GM19240 (cell line): ENCODE data around the gene VAMP8.
"Not testable (repeated sequence)": the region's sequence is repeated elsewhere in the genome, so short reads cannot be mapped to it uniquely, and the experiment has no call there.

Experiments used
- DNase-seq: peaks from one replicate; pipeline ENCODE4 v3.0.0; 2011; ENCODE audit warnings: low spot score; ENCODE audit not compliant: insufficient read length

Gene VAMP8

GRCh38 chr2:85547089-85547858 lies 30.1 kb upstream of the VAMP8 start:
- no peak for DNase-seq

DNA sequence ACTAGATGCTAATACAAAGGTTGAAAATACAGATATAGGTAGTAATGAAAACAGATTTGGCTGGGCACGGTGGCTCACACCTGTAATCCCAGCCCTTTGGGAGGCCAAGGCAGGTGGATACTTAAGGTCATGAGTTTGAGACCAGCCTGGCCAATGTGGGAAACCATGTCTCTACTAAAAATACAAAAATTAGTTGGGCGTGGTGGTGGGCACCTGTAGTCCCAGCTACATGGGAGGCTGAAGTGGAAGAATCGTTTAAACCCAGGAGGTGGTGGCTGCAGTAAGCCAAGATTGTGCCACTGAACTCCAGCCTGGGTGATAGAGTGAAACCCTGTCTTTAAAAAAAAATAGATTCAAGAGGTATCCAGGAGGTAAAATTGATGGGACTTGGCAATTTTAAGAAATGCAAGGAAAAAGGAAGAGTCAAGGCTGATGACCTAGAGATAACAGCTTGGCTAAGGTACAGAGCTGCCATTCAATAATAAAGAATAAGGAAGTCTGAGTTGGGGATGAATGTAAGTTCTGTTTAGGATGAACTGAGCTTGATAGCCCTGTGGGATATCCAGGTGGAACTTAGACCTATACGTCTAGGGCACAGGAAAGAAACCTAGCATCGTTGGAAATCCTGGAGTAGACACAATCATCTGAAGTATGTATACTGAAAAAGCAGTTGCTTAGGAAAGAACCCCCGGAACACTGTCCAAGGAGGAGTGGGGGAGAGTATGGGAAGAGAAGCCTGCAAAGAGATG lies 29.4 kb upstream of the VAMP8 start:
- DNase-seq = no peak

GRCh38 chr2:85548608-85548900 lies 28.8 kb upstream of the VAMP8 start:
- no peak for DNase-seq

- DNase-seq = no peak
These were observed 28.3 kb upstream of the VAMP8 start for GRCh38 chr2:85549095-85549494.

DNA sequence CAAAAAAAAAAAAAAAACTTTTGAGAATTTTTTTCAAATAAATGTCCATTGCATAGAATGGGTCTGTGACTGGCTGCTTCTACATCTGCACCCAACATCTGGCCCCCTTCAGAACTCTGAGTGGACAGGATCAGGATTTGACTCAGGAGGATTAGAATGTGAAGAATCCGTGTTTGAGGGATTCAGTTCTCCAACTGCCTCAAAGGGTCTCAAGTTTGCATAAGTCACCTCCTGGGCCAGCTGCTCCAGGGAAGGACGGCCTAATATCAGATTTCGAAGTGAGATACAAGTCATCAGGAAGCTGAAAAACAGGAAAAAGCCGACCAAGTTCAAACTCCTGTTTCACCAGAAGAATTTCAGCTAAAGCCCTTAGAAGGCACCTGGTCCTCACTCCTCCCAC lies 27.6 kb upstream of the VAMP8 start:
- no peak for DNase-seq

DNA sequence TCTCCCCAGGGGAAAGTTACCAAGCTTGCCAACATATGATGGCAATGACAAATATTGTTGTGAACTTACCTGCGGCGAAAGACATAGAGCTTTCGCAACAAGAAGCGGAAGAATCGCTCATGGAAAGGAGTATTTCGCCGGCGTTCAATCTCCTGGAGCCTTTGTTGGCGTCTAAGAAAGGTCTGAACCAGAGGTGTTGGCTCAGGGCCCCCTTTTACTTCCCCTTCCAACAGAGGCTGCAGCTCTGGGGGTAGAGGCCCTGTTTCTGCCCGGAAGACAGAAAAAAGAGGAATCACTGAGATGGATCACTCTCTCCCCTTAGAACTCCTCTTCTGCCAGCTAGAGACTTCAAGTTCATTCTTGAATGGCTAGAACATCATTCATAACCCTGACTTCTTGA lies 26.9 kb upstream of the VAMP8 start:
- no peak for DNase-seq

- no peak for DNase-seq
These were observed 25.4 kb upstream of the VAMP8 start for GRCh38 chr2:85551698-85552678.

- no peak for DNase-seq
These were observed 24.2 kb upstream of the VAMP8 start for GRCh38 chr2:85553184-85553583.

DNA sequence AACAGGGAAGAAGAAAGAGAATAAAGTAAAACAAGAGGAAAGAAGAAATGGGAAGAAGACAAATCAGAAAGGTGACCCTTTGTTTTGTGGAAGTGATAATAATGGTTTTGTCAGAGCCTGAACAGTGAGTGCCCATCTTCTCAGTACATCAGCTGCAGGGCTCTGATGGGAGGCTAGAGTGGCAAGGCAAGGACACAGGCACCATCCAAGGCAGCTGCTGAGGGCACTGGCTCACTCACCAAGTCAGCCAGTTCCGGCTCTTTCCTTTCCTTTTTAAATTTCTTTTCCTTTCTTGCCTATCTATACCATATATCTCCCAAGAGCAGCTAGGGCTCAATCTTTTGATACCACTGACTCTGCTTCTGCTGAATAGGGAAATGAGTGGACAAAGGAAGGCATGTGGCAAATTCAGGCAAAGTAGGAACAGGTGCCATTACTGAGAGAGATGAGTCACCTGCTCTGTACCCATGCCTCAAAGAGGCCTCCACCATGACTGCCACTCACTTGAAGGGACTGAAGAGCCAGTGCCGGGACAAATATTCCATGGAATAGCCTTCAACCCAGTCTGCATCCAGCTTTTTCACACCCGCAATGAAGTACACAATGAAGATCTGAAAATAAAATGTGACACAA lies 22.3 kb upstream of the VAMP8 start:
- DNase-seq = no peak

- DNase-seq = no peak
These were observed 20.3 kb upstream of the VAMP8 start for GRCh38 chr2:85557130-85557529.

- DNase-seq = no peak
These were observed 19.2 kb upstream of the VAMP8 start for GRCh38 chr2:85558160-85558559.

DNA sequence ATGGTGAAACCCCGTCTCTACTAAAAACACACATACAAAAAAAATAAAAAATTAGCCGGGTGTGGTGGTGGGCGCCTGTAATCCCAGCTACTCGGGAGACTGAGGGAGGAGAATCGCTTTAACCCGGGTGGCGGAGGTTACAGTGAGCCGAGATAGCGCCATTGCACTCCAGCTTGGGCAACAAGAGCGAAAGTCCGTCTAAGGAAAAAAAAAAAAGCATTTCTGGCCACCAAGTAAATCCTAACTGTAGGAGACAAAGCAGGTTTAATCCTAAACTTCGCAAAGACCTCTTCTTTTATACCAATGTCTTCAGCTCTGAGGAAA lies 17.0 kb upstream of the VAMP8 start:
- not testable (repeated sequence) for DNase-seq

- no peak for DNase-seq
These were observed 16.5 kb upstream of the VAMP8 start for GRCh38 chr2:85560812-85561279.

GRCh38 chr2:85561280-85562212 lies 15.8 kb upstream of the VAMP8 start, which contains the start of gene GGCX:
Gene GGCX, minus strand, starts transcription at chr2:85561493. Its CDS starts 65 bp downstream, at chr2:85561428.
- peak; percentile 78 for DNase-seq

GRCh38 chr2:85564144-85564563 lies 13.2 kb upstream of the VAMP8 start:
- no peak for DNase-seq

- DNase-seq = no peak
These were observed 11.1 kb upstream of the VAMP8 start for GRCh38 chr2:85566265-85566664.

DNA sequence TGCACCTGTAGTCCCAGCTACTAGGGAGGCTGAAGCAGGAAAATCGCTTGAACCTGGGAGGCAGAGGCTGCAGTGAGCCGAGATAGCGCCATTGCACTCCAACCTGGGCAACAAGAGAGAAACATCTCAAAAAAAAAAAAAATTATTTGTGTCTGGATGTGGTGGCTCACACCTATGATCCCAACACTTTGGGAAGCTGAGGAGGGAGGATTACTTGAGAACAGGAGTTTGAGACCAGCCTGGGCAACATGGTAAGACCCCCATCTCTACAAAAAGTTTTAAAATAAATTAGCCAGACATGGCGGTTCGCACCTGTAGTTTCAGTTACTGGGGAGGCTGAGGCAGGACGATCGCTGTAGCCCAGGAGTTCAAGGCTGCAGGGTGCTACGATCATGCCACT lies 1.6 kb upstream of the VAMP8 start:
- DNase-seq = no peak

DNA sequence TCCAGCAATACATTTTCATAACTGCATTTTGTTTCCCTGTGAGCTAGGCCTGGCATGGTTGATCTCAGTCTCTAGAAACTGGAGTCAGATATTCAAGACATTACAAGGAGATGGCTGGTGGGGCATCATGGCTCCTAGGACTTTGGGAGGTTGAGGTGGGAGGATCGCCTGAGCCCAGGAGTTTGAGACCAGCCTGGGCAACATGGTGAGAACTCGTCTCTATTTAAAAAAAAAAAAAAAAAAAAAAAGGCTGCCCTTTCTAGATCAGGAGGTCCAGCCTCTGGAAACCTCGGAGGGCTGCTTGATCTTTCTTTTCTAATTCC lies 362 bp upstream of the VAMP8 start:
- DNase-seq = no peak

- DNase-seq = peak; percentile 25
These were observed 1.1 kb downstream of the VAMP8 start for GRCh38 chr2:85578243-85579180.
